ENCODE measurements around the gene ZNF300.
"Not testable (repeated sequence)": the region's sequence is repeated elsewhere in the genome, so short reads cannot be mapped to it uniquely, and the experiment has no call there.

ZNF300 gene

GRCh38 chr5:150845185-150845859 lies 59.5 kb downstream of the ZNF300 start:
- DNase-seq = not testable (repeated sequence)
